ENCODE data around the gene SYCN. TPM values are rescaled to one million over a fixed set of nuclear protein-coding genes. Genes with fewer than 3 reads are reported as not detected.

Gene SYCN
- total and polyA plus RNA-seq, 9 donors, result 1.2 to 2.4 TPM; not detected in 7

DNA sequence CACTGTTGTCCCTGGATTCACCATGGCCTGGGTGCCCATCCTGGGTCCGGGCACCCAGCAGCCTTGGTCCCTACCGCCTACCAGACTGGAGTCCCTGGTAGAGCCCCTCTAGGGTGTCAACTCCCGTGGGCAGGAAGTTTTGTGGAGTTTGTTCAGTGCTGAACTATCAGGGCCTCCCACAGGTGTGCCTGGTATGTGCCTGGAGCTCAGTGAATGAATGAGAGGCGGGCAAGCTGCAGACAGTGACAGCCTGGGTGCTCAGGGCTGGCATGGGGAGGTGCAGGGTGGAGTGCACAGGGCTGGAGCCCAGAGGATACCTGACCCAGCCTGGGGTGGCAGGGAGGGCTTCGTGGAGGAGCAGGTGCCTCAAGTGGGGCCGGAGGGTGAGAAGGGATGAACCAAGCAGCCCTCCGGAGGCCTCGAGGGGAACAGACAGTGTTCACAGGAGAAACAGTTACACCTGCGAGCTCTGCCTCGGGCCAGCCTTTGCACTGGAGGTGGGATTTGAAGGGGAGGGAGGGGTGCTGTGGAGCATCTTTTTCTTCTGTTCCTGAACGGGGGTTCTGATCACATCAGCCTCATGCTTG, 48.9 kb downstream of the SYCN start:
- Histone ChIP-seq H3K27me3 (no peaks in the 10 kb centered on the region), H3K4me3 (no peak overlapping the region), H3K27ac (no peak overlapping the region), H3K36me3 (no peaks in the 10 kb centered on the region), H3K4me1 (ENCODE audit: insufficient read depth) (peaks cover 27% of the 10 kb centered on the region), H3K9me3 (no peaks in the 10 kb centered on the region)
- WGBS, 3 donors, result 78 to 82% (median 79%) methylated on average over 11 of the region's 11 CpGs
- TF ChIP-seq EP300 (IDR thresholded peaks at IDR 0.05) (no peak), POLR2A (IDR thresholded peaks at IDR 0.05) (no peak)
- TF ChIP-seq, protein P1, sequence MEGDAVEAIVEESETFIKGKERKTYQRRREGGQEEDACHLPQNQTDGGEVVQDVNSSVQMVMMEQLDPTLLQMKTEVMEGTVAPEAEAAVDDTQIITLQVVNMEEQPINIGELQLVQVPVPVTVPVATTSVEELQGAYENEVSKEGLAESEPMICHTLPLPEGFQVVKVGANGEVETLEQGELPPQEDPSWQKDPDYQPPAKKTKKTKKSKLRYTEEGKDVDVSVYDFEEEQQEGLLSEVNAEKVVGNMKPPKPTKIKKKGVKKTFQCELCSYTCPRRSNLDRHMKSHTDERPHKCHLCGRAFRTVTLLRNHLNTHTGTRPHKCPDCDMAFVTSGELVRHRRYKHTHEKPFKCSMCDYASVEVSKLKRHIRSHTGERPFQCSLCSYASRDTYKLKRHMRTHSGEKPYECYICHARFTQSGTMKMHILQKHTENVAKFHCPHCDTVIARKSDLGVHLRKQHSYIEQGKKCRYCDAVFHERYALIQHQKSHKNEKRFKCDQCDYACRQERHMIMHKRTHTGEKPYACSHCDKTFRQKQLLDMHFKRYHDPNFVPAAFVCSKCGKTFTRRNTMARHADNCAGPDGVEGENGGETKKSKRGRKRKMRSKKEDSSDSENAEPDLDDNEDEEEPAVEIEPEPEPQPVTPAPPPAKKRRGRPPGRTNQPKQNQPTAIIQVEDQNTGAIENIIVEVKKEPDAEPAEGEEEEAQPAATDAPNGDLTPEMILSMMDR (IDR thresholded peaks at IDR 0.05), result no peak
- no peak for DNase-seq
- intact Hi-C loops (cut with DNase I), result no loop called here

DNA sequence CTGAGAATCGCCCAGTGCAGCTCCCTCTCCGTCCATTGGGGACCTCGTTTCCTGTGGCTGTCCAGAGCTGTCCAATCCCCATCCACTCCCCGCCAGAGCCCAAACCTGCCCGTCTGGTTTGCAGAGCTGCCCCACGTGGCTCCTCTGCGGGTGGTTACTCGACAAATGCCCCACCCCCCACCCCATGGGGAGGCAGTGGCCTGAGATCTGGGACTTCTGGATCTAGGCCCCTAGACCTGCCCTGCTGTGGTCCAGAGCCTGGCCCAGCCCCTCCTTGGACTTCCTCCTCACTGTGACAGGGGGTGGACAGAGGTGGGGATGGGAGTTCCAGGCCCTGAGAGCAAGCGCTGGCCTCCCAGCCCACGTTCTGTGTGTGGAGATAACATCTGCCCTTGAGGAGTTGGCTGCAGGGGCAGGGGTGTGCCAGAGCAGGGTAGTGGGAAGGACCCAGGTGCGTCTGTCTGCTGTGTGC, 49.4 kb downstream of the SYCN start:
- intact Hi-C loops (cut with DNase I), result no loop called here
- 72 to 79% (median 77%) methylated on average over 10 to 11 of the region's 11 CpGs for WGBS, 3 donors
- Histone ChIP-seq H3K9me3 (no peaks in the 10 kb centered on the region), H3K4me1 (ENCODE audit: insufficient read depth) (peaks cover 22% of the 10 kb centered on the region), H3K27me3 (no peaks in the 10 kb centered on the region), H3K27ac (no peak overlapping the region), H3K4me3 (no peak overlapping the region), H3K36me3 (no peaks in the 10 kb centered on the region)
- no peak for DNase-seq
- TF ChIP-seq, protein P1 (IDR thresholded peaks at IDR 0.05), result no peak
- TF ChIP-seq EP300 (IDR thresholded peaks at IDR 0.05) (no peak), POLR2A (IDR thresholded peaks at IDR 0.05) (no peak)

DNA sequence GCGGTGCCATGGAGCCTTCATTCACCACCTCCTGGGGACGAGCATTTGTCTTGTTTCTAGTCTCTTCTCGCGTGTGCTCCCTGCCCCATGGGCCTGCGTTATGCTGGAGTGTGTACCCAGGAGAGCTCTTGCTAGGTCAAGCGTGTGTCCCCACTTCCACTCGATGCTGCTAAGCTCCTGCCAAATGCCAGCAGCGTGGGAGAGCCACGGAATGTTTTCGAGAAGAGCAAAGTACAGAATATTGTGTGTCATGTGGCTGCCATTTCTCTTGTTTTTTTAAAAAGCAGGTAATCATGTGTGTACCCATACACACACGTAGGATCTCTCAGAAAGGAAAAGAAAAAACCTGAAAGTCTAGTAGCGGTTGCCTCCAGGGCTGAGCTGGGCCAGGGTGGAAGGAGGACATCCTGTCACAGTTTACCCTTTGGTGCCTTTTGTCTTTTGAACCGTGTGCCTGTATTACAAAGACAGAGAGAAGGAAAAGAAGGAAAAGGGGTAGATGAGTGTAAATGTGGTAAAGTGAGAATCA, 49.9 kb downstream of the SYCN start:
- DNase-seq, result no peak
- no peaks in the 10 kb centered on the region for H3K36me3 ChIP-seq
- no peak overlapping the region for H3K4me3 ChIP-seq
- peaks cover 22% of the 10 kb centered on the region for H3K4me1 ChIP-seq (ENCODE audit: insufficient read depth)
- intact Hi-C loops (cut with DNase I), result no loop called here
- no peak overlapping the region for H3K27ac ChIP-seq
- 86 to 89% (median 87%) methylated on average over 13 of the region's 13 CpGs for WGBS, 3 donors
- no peaks in the 10 kb centered on the region for H3K9me3 ChIP-seq
- no peaks in the 10 kb centered on the region for H3K27me3 ChIP-seq
- no peak for TF ChIP-seq POLR2A (IDR thresholded peaks at IDR 0.05)
- TF ChIP-seq, protein P1 (IDR thresholded peaks at IDR 0.05), result no peak
- TF ChIP-seq EP300 (IDR thresholded peaks at IDR 0.05), result no peak

Other genes starting within 250 kb of the SYCN start
- gene FBXO17, start 228.5 kb downstream of the SYCN start, total RNA-seq, result 10 to 100 TPM; 32.7 to 52.2 (median 41.9) TPM
- 10 to 100 TPM; 26.7 to 35.5 TPM for gene FBXO17, start 228.5 kb downstream of the SYCN start, polyA plus RNA-seq
- gene FBXO27, start 171.7 kb downstream of the SYCN start, total RNA-seq, result 10 to 100 TPM in 5 of 7 donors, 1 to 10 TPM in 2; 5.7 to 21.4 (median 19.1) TPM
- 10 to 100 TPM in 1 of 2 donors, 1 to 10 TPM in 1; 6.4 to 14.7 TPM for gene FBXO27, start 171.7 kb downstream of the SYCN start, polyA plus RNA-seq
- gene ACP7, start 119.9 kb downstream of the SYCN start, total RNA-seq, result not detected
- gene ACP7, start 119.9 kb downstream of the SYCN start, polyA plus RNA-seq, result not detected
- 10 to 100 TPM; 10.4 to 62.2 (median 35.4) TPM for gene PAK4, start 78.5 kb downstream of the SYCN start, total RNA-seq
- 10 to 100 TPM; 11.6 to 35.7 TPM for gene PAK4, start 78.5 kb downstream of the SYCN start, polyA plus RNA-seq
- 1 to 10 TPM in 1 of 7 donors, under 1 TPM in 2, not detected in 4; 0.20 to 4.4 (median 0.22) TPM for gene NCCRP1, start 7.3 kb downstream of the SYCN start, total RNA-seq
- gene NCCRP1, start 7.3 kb downstream of the SYCN start, polyA plus RNA-seq, result under 1 TPM; 0.05 to 0.15 TPM
- not detected for gene IFNL3, start 40.7 kb upstream of the SYCN start, total RNA-seq
- gene IFNL3, start 40.7 kb upstream of the SYCN start, polyA plus RNA-seq, result not detected
- gene IFNL4, start 44.6 kb upstream of the SYCN start, total RNA-seq, result under 1 TPM in 2 of 7 donors, not detected in 5; 0.17 to 0.23 TPM
- gene IFNL4, start 44.6 kb upstream of the SYCN start, polyA plus RNA-seq, result not detected
- gene IFNL2, start 64.1 kb upstream of the SYCN start, total RNA-seq, result not detected
- gene IFNL2, start 64.1 kb upstream of the SYCN start, polyA plus RNA-seq, result not detected
- not detected for gene IFNL1, start 92.1 kb upstream of the SYCN start, total RNA-seq
- not detected for gene IFNL1, start 92.1 kb upstream of the SYCN start, polyA plus RNA-seq
- gene LRFN1, start 116.6 kb upstream of the SYCN start, total RNA-seq, result 1 to 10 TPM in 4 of 7 donors, under 1 TPM in 3; 0.12 to 2.2 (median 1.2) TPM
- gene LRFN1, start 116.6 kb upstream of the SYCN start, polyA plus RNA-seq, result 1 to 10 TPM in 1 of 2 donors, under 1 TPM in 1; 0.40 to 1.2 TPM
- 10 to 100 TPM in 3 of 7 donors, 1 to 10 TPM in 4; 5.6 to 21.9 (median 9.9) TPM for gene GMFG, start 131.8 kb upstream of the SYCN start, total RNA-seq
- 10 to 100 TPM; 20.5 to 39.7 TPM for gene GMFG, start 131.8 kb upstream of the SYCN start, polyA plus RNA-seq
- gene SAMD4B, start 138.2 kb upstream of the SYCN start, total RNA-seq, result 100 to 1,000 TPM in 5 of 7 donors, 10 to 100 TPM in 2; 59.0 to 139 (median 110) TPM
- 100 to 1,000 TPM in 1 of 2 donors, 10 to 100 TPM in 1; 64.4 to 119 TPM for gene SAMD4B, start 138.2 kb upstream of the SYCN start, polyA plus RNA-seq
- 10 to 100 TPM; 31.0 to 60.2 (median 47.4) TPM for gene PAF1, start 186.8 kb upstream of the SYCN start, total RNA-seq
- 10 to 100 TPM; 52.7 to 78.1 TPM for gene PAF1, start 186.8 kb upstream of the SYCN start, polyA plus RNA-seq
- gene MED29, start 187.1 kb upstream of the SYCN start, total RNA-seq, result 10 to 100 TPM; 27.7 to 62.9 (median 59.9) TPM
- 10 to 100 TPM; 43.5 to 48.8 TPM for gene MED29, start 187.1 kb upstream of the SYCN start, polyA plus RNA-seq
- 100 to 1,000 TPM in 6 of 7 donors, 10 to 100 TPM in 1; 78.1 to 995 (median 152) TPM for gene ZFP36, start 202.6 kb upstream of the SYCN start, total RNA-seq
- gene ZFP36, start 202.6 kb upstream of the SYCN start, polyA plus RNA-seq, result 100 to 1,000 TPM; 204 to 320 TPM
- gene PLEKHG2, start 208.4 kb upstream of the SYCN start, total RNA-seq, result 10 to 100 TPM in 6 of 7 donors, 1 to 10 TPM in 1; 8.6 to 68.0 (median 33.9) TPM
- gene PLEKHG2, start 208.4 kb upstream of the SYCN start, polyA plus RNA-seq, result 10 to 100 TPM; 12.9 to 23.0 TPM
- 1,000 to 10,000 TPM; 3,321 to 5,287 (median 4,531) TPM for gene RPS16, start 231.7 kb upstream of the SYCN start, total RNA-seq
- gene RPS16, start 231.7 kb upstream of the SYCN start, polyA plus RNA-seq, result 1,000 to 10,000 TPM; 2,348 to 7,403 TPM
- 100 to 1,000 TPM in 4 of 7 donors, 10 to 100 TPM in 3; 51.4 to 127 (median 101) TPM for gene SUPT5H, start 241.3 kb upstream of the SYCN start, total RNA-seq
- 100 to 1,000 TPM in 1 of 2 donors, 10 to 100 TPM in 1; 98.8 to 163 TPM for gene SUPT5H, start 241.3 kb upstream of the SYCN start, polyA plus RNA-seq

Measured in ovary (tissue), 9 donors.